Activated CD4-positive, alpha-beta T cell treated with anti-CD3 and anti-CD28 coated beads, Interleukin-2, amount 50 U/mL, for 24 hours (primary cell): ENCODE results near the gene HSD11B1L.

Experiments used
- DNase-seq, 2 donors: peaks; one replicate each; pipeline ENCODE4 v3.0.0-alpha.2; 2020; ENCODE audit warnings: low read depth in 1 of 2, low spot score in 1 of 2

Gene HSD11B1L

GRCh38 chr19:5680437-5681368, at the start of gene HSD11B1L, which contains the start of gene MICOS13:
Gene HSD11B1L (plus strand): TSS chr19:5681027. CDS start chr19:5684833, 3,806 bp downstream.
Gene MICOS13 (minus strand): TSS chr19:5680516. CDS start chr19:5680486, 30 bp downstream.
- peak; percentile 94 to 97 for DNase-seq

- no peak for DNase-seq
Measured at GRCh38 chr19:5631567-5632240, 49.1 kb upstream of the HSD11B1L start.

- DNase-seq = no peak
Measured at GRCh38 chr19:5632241-5632612, 48.6 kb upstream of the HSD11B1L start.

GRCh38 chr19:5632657-5633056, 48.2 kb upstream of the HSD11B1L start:
- DNase-seq = no peak

GRCh38 chr19:5635427-5635826, 45.4 kb upstream of the HSD11B1L start:
- no peak for DNase-seq

GRCh38 chr19:5637971-5638370, 42.9 kb upstream of the HSD11B1L start:
- DNase-seq = no peak

GRCh38 chr19:5641171-5641570, 39.7 kb upstream of the HSD11B1L start:
- DNase-seq = no peak

GRCh38 chr19:5642204-5642603, 38.6 kb upstream of the HSD11B1L start:
- no peak for DNase-seq

GRCh38 chr19:5643060-5643459, 37.8 kb upstream of the HSD11B1L start:
- DNase-seq = no peak

- no peak for DNase-seq
Measured at GRCh38 chr19:5644037-5644436, 36.8 kb upstream of the HSD11B1L start.

GRCh38 chr19:5645409-5645808, 35.4 kb upstream of the HSD11B1L start:
- no peak for DNase-seq

- DNase-seq = no peak
Measured at GRCh38 chr19:5646703-5647102, 34.1 kb upstream of the HSD11B1L start.

- no peak for DNase-seq
Measured at GRCh38 chr19:5648464-5648863, 32.4 kb upstream of the HSD11B1L start.

- no peak for DNase-seq
Measured at GRCh38 chr19:5651361-5651760, 29.5 kb upstream of the HSD11B1L start.

GRCh38 chr19:5652261-5652660, 28.6 kb upstream of the HSD11B1L start:
- no peak for DNase-seq

- no peak for DNase-seq
Measured at GRCh38 chr19:5654931-5655330, 25.9 kb upstream of the HSD11B1L start.

- no peak for DNase-seq
Measured at GRCh38 chr19:5655412-5655811, 25.4 kb upstream of the HSD11B1L start.

- no peak for DNase-seq
Measured at GRCh38 chr19:5661483-5661882, 19.3 kb upstream of the HSD11B1L start.

GRCh38 chr19:5663904-5664303, 16.9 kb upstream of the HSD11B1L start:
- DNase-seq = no peak

- no peak for DNase-seq
Measured at GRCh38 chr19:5664515-5664914, 16.3 kb upstream of the HSD11B1L start.

GRCh38 chr19:5665781-5666513, 14.9 kb upstream of the HSD11B1L start:
- DNase-seq = no peak
